ENCODE measurements around the gene RRBP1.

RRBP1 gene

DNA sequence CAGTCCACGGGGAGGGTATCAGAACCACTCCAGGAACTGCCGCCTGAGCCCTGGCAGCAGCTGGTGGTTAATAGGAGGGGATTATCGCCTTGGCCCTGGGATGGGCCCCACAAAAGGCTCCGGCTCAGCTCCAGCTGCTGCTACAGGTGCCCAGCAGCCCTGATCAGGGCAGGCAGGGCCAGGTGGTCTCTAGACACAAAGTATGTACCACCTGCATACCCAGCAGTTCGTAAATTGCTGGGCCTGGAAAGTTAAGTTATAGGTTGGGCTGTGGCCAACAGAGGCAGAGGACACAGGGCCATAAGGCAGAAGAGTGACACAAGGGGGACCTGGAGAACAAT is 35.1 kb downstream of the RRBP1 start:
- TF ChIP-seq, protein P1, sequence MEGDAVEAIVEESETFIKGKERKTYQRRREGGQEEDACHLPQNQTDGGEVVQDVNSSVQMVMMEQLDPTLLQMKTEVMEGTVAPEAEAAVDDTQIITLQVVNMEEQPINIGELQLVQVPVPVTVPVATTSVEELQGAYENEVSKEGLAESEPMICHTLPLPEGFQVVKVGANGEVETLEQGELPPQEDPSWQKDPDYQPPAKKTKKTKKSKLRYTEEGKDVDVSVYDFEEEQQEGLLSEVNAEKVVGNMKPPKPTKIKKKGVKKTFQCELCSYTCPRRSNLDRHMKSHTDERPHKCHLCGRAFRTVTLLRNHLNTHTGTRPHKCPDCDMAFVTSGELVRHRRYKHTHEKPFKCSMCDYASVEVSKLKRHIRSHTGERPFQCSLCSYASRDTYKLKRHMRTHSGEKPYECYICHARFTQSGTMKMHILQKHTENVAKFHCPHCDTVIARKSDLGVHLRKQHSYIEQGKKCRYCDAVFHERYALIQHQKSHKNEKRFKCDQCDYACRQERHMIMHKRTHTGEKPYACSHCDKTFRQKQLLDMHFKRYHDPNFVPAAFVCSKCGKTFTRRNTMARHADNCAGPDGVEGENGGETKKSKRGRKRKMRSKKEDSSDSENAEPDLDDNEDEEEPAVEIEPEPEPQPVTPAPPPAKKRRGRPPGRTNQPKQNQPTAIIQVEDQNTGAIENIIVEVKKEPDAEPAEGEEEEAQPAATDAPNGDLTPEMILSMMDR (IDR thresholded peaks at IDR 0.05): no peak
- no peak for TF ChIP-seq ZFX (IDR thresholded peaks at IDR 0.05; ENCODE audit: borderline replicate concordance)
- no peak overlapping the region for H3K27ac ChIP-seq

DNA sequence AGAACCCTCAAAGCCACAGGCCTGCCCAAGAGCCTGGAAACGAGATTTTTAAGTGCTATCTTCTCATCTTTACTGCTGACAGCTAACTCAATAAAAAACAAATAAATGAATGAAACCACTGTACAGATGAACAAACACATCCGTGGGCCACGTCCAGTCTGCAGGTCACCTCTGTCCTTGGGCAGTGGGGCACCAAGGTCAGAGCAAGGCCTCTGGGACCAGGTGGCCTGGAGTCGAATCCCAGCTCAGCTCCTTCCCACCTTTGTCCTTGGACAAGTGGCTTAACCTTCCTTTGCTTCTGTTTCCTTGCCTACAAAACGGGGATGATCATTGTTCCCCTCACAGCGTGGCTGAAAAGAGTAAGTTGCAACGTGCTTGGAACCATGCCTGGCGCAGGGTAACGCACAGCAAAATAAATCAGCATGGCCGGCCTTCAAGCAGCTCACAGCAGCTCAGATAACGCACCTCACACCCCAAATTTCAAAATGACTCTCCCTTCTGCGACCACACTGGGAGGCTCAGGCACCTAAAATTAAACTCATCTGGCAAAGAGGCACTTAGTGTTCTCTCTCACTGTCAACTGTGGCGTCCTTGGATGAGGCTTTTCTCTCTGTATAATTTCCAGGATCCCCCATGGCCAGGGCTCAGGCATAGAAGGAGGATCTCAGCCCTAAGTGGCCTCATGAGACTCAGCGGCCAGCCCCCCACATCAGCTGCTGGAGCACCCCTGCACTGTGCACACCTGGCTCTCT is 35.7 kb downstream of the RRBP1 start:
- TF ChIP-seq, protein P1 (IDR thresholded peaks at IDR 0.05): no peak
- no peak overlapping the region for H3K27ac ChIP-seq

DNA sequence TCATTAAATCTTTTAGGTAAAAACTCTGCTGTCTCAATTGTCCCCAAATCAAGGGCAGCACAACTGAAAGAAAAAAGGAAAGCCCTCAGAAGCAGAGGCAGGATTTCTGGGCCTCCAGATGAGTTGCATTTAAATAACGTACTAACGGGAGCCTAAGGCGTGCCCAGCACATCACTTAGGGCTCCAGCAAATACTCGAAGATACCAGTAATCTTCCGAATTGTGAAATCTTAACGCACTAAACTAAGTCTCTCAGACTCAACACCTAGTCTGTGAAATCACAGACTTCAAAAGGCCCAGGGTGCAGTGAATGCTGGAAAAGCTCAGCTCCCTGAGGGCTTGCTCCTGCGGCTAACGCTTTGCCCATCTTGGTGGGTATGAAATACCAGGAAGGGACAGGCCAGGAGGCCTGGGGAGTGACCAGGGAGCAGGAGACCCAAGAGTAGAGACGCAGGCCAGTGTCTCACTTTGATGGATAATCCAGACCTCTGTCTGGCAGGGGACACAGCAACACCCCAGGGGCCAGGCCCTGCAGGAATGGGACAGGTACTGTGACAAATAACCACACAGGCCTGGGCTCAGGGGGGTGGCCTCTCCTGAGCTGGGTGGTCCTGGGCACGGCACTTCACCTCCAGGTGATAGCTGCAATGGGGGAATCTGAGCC is 36.4 kb downstream of the RRBP1 start:
- no peak overlapping the region for H3K27ac ChIP-seq
- TF ChIP-seq, protein P1 (IDR thresholded peaks at IDR 0.05): no peak
- TF ChIP-seq ZFX (IDR thresholded peaks at IDR 0.05; ENCODE audit: borderline replicate concordance): no peak

DNA sequence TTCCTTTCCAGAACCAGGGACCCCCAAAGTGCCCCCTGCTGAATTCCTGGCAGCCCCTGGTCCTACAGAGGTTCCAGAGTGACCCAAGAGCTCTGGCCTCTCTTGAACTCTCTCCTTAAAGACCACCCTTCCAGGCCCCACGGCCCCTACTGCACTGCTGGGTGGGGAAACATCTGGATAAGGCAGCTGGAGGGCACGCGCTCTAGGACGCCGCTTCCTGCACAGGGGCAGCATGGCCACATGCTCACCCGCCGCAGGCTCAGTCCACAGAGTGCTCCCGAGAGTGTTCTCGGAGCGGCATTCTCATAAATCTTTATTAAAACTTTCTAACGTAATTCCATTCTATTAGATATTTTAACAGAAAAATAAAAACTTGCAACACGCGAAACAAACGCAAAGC is 37.0 kb downstream of the RRBP1 start:
- H3K27ac ChIP-seq: no peak overlapping the region
- TF ChIP-seq, protein P1 (IDR thresholded peaks at IDR 0.05): no peak
- no peak for TF ChIP-seq ZFX (IDR thresholded peaks at IDR 0.05; ENCODE audit: borderline replicate concordance)

DNA sequence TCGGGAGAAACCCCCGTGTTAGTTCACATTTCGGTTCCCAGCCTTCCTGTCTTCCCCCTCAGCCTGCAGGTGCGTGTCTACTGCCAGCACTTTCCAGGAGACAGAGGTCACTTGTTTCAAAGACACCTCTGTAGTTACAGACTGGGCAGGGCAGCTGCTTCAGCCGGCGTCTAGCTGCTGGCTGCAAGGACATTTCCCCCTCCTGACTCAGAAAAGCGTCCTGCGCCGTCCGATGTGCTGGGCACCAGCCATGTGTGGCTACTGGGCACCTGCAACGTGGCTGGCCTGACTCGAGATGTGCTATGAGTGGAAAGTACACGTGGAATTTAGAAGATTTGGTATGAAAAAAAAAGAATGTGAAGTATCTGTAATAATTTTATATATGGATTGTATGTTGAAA is 37.6 kb downstream of the RRBP1 start:
- TF ChIP-seq, protein P1 (IDR thresholded peaks at IDR 0.05): no peak
- TF ChIP-seq ZFX (IDR thresholded peaks at IDR 0.05; ENCODE audit: borderline replicate concordance): no peak
- no peak overlapping the region for H3K27ac ChIP-seq

DNA sequence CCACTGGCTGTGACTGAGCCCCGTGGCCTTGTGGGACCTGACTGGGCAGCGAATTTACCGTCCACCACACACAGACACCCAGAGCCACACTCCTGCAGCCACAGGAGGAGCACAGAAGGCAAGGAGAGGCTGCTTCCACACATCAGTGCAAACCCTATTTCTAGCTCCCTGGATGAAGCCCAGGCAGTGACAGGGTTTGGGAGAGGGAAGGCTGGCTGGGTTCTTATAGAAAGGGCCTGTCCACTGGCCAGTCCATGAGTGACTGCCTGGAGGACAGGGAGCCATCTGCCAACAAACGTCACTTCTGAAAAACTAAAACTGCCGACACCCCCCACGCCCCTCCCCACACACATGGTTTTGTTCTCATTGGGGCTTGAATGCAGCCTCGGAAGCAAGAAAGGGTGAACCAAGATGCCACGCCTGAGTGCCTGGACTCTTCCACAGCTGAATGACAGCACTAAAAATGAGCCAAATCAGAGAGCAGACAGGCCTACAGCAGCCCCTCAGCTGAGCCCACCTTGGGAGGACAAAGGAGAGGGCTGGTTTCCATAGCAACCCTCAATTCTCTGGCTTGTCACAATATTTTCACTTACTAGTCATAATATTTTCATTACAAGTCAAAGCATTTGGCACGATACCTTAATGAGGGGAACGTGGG is 38.4 kb downstream of the RRBP1 start:
- TF ChIP-seq ZFX (IDR thresholded peaks at IDR 0.05; ENCODE audit: borderline replicate concordance): no peak
- TF ChIP-seq, protein P1 (IDR thresholded peaks at IDR 0.05): no peak
- no peak overlapping the region for H3K27ac ChIP-seq
